ENCODE measurements around the gene OSMR.

The OSMR gene

GRCh38 chr5:38871790-38872551 is 26.2 kb downstream of the OSMR start:
- peak; percentile 95 for DNase-seq (ENCODE audit: low read depth in 2 of 2)

DNA sequence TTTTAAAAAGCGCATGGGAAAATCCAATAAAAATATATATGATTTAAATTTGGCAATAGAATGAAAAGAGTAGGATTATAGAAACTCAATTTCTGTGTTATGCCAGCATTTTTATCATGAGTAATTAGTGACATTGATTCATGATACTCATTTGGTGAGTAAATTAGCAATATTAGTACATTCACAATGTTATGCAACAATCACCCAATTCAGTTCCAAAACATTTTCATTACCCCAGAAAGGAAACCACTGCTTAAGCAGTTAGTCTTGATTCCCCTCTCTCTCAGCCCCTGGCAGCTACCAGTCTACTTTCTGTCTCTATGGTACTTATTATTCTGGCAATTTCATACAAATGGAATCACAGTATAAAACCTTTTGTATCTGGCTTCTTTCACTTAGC is 27.0 kb downstream of the OSMR start:
- DNase-seq (ENCODE audit: low read depth in 2 of 2), result no peak

GRCh38 chr5:38874948-38875456 is 29.2 kb downstream of the OSMR start:
- no peak for DNase-seq (ENCODE audit: low read depth in 2 of 2)

DNA sequence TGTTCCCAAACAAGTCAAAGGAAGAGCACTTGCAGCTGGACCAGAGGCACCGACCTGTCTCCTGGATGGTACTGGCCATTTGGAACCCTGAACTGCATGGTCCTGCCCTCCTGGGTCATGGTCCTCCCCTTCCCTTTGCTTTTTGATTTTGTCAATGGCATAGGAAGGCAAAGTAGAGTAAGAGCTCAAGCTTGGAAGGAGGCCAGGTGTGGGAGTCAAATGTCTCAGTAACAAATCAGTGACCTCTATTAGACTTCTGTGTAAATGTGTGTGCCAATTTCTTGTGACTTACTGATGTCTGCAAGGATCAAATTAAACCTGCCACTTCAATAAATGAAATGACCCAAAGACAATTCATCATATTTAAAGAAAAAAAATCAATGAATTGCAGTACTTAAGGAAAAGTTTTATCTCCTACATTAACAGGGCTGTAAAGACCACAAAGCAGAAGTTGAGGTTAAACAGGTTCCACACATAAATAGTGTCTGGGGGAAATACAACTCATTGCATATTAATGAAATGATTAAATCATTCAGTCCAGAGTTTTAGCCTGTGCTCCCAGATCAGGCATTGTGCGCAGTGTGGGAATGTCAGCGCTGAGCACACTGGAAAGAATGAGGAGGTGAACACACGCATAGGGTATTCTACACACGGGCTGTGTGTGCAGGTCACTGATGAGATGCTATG is 32.7 kb downstream of the OSMR start:
- no peak for DNase-seq (ENCODE audit: low read depth in 2 of 2)

DNA sequence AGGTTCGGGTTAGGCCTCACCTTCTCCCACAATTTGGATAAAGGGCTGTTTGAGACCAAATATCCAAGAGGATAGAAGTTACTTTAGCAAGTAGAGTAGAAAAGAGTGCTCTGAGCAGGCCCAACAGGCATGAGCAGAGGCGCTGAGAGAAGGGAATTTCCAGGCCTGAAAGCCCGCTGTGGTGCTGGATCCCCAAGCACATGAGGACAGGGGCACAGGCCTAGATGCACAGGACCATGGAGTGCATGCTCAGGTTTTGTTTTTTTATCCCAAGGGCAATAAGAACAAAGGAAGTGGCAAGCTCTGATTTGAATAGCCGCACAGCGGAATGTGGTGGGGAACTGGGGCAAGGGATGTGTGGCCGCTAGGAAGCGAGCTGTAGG is 33.3 kb downstream of the OSMR start:
- no peak for DNase-seq (ENCODE audit: low read depth in 2 of 2)

- DNase-seq (ENCODE audit: low read depth in 2 of 2), result no peak
Measured at GRCh38 chr5:38883842-38884241, 38.0 kb downstream of the OSMR start.

DNA sequence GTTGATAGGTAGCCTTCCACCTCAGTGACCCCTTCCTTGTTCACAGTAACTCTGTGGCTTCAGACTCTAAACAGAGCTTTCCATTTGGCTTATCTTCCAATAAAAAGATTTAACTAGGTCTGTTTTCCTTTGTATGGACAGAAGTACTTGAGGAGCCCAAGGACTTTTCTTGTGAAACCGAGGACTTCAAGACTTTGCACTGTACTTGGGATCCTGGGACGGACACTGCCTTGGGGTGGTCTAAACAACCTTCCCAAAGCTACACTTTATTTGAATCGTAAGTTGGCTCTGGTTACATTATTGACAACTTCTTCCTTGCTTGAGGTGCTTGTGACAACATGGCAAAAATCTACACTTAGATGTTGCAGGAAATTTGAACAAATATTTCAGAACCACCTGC is 39.4 kb downstream of the OSMR start:
- no peak for DNase-seq (ENCODE audit: low read depth in 2 of 2)

DNA sequence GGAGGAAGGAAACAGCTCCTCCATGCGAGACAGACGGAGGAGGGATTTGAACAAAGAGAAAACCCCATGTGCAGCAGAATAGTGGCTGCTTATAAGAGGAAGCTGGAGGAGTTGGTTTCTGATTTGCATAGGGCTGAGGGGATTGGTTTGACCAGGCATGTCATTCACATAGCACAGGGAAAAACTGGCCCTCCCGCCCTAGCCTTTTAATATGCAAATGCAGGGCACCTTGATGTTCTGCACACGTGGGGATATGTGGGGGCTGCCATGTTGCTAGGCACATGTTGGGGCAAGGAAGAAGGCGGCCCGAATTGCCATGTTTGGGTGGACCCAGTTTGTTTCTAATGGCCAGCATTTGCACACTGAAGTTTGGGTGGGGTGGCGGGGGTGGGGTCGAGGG is 42.2 kb downstream of the OSMR start:
- no peak for DNase-seq (ENCODE audit: low read depth in 2 of 2)

DNA sequence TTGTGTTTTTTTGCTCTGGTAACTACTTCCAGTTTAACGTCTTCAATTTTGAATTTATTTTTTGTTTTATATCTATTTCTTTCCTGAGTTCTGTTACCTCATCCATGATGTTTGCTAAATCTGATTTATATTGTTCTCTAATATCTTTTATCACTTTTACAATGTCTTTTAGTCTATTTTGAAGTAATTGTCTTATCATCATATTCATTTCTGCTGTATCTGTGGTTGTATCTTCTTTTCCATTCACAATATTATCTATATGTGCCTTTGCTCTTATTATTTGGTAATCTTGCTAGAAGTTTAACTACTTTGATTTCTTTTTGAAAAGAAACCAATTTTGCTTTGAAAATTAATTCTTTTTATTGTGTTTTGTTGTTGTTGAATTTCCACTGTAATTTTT is 43.6 kb downstream of the OSMR start:
- no peak for DNase-seq (ENCODE audit: low read depth in 2 of 2)

DNA sequence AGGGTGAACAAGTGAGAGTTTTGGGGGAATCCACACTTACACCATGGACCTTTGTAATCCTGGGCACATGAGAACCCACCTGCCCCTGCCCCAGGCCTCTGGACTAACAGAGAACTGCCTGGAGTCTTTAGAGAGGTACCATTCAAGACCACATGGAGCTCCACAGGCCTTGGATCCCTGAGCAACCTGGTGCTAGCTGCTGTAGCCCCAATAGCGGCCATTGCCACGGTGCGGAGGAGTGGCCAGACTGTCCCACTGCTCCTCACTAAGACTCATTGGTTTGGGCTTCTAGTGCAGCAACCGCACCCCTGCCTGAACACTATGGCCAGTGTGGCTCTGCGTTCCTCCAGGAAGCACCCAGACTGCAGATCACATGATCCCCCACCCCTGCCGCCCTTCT is 45.8 kb downstream of the OSMR start:
- DNase-seq (ENCODE audit: low read depth in 2 of 2), result no peak

- no peak for DNase-seq (ENCODE audit: low read depth in 2 of 2)
Measured at GRCh38 chr5:38892363-38892762, 46.6 kb downstream of the OSMR start.

DNA sequence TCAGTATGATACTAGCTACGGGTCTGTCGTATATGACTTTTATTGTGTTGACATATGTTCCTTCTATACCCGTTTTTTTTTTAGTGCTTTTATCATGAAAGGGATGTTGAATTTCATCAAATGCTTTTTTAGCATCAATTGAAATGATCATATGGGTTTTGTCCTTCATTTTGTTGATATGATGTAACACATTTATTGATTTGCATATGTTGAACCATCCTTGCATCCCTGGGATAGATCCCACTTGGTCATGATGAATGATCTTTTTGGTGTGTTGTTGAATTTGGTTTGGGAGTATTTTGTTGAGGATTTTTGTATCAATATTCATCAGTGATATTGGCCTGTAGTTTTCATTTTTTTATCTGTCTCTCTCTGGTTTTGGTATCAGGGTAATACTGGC is 50.9 kb downstream of the OSMR start:
- no peak for DNase-seq (ENCODE audit: low read depth in 2 of 2)

DNA sequence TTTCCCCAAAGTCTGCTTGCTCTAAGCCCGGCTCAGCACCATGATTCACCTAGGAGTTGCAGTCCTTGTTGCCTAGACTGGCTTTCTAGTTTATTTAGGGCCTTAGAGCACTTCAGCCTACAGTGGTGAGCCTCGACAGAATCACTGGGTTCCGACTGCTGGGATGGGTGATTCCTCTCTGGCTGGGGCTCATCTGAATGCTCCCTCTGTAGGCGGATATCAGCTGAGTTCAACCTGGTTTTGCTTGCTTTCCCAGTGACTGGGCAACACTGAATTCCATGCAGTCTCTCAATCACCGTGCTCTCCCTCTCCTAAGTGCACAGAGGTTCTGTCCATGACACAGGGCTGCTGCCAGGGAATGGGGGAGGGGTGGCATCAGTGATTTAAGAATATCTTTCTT is 54.1 kb downstream of the OSMR start:
- no peak for DNase-seq (ENCODE audit: low read depth in 2 of 2)

DNA sequence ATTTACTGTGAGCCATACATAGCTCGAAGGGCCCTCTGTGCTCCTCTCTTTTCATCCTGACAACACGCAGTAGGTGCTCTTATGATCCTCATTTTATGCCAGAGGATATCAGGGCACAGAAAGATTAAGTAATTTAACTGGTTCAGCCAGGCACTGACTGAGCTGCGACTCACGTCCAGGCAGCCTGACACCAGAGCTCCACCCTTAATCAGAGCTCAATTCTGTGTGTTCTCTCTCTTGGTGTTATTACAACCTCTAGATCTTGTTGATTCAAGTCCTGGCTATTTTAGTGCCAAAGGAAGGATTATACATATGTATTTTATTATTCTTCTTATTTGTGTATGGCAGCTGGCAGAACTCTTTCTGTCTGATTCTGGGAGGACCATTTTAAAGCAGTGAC is 59.7 kb downstream of the OSMR start:
- DNase-seq (ENCODE audit: low read depth in 2 of 2), result no peak

DNA sequence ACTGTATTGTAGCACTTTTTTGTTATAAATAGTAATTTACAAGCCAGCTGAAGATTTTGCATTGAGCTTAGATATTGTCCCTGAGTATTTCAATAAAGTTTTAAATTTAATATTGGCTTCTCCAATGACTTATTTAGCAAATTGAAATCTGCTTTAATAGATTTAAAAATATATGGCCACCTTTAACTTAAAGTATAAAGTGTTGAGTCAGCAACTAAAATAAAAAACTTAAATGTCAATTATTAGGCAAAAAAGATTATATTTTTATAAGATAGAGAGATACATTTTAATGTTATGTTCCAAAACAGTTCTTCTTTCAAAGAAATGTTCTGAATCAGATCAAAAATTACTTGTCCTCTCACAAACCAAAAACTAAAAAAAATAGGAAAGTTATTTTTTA is 60.7 kb downstream of the OSMR start:
- no peak for DNase-seq (ENCODE audit: low read depth in 2 of 2)

DNA sequence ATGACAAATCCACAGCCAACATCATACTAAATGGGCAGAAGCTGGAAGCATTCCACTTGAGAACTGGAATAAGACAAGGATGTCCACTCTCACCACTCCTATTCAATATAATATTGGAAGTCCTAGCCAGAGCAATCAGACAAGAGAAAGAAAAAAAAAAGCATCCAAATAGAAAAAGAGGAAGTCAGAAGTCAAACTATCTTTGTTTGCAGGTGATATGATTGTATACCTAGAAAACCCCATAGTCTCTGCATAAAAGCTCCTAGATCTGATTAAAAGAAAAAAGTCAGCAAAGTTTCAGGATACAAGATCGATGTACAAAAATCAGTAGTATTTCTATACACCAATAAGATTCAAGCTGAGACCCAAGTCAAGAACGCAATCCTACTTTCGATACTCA is 66.1 kb downstream of the OSMR start:
- no peak for DNase-seq (ENCODE audit: low read depth in 2 of 2)

DNA sequence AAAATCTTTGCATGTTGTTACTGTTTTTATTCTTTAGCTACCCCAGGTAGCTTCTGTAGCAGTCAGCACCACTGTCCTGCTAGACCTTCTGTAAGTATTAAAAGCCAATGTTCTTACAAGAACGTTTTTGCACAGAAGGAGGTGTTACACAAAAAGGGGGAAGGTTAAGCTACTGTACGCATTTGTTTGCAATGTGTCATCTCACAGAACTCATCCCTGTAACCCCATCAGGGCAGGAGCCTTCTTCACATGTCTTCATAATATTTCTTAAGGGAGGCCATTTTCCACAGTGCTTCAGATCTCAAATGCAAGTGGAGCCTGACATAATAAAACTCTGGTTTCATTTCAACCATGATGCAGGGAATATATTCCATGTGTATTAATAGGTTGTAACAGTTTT is 67.9 kb downstream of the OSMR start:
- no peak for DNase-seq (ENCODE audit: low read depth in 2 of 2)

DNA sequence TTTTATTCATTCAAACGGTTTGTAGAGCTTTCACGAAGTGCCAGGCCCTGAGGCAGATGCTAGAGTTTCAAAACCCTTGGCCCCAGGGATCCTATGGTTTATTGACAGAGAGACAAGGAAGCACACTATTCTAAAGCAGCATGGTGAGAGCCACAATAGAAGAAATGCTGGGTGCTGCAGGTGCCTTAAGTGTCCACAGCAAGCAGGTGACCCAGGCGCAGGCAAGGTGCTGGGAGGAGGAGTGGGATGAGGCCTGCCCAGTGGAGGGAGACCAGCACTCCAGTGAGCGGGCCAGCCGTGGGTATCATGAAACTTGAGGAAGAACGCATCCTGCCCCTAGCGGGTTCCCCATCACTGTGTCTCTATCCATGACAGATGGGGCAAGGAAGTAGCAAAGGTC is 71.0 kb downstream of the OSMR start:
- no peak for DNase-seq (ENCODE audit: low read depth in 2 of 2)

DNA sequence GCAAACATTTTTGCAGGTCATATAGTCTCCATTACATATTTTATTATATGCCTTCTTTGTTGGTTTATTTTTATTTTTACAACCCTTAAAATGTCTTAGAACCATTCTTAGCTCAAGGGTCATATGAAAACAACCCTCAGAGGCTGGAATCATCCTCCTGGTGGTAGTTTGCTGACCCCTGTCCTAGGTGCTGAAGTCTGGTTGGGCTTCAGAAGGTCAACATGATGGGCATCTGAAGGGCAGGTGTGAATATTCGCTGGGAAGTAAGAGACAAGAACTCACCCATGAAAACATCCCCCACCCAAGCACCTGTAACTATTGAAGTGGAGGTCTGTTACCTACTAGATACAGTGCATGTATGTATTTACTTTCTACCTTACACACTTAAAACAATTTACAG is 75.4 kb downstream of the OSMR start:
- no peak for DNase-seq (ENCODE audit: low read depth in 2 of 2)

- DNase-seq (ENCODE audit: low read depth in 2 of 2), result no peak
Measured at GRCh38 chr5:38922199-38922598, 76.4 kb downstream of the OSMR start.

DNA sequence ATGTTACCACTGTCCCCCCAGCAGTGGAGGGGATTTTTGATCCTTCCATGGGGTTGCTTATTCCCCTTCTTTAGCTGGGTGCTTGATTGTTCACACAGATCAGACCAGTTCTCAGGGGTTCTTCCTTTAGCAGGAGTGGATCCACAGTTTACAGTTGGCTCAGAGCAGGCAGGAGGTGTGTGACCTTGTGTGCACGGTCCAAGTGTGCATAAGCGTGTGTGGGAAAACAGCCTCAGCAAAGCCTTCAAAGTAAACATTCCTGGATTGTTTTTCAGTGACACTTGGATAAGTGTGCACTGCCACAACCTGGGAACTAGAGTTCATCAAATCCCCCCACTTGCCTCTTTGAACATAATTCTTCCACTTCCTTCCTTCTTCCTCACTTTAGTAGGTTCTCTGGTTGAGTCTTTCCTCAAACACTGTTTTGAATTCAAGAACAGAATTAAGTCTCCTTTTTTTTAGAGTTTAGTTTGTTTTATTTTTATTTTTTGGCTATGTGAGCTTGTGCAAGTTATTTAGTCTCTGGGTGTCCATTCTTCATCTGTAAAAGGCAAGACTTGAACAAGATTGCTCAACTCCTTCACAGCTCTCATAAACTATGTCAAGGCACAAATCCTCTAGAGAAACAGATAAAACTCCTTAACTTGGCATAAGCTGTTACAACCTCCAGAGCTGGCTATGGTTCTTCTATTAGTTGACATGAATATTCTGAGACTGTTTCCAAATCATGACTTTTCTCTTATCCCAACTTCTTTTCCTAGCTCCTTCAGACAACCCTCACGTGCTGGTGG is 78.0 kb downstream of the OSMR start:
- peak in 1 of 2 experiments; percentile 21 for DNase-seq (ENCODE audit: low read depth in 2 of 2)

- DNase-seq (ENCODE audit: low read depth in 2 of 2), result peak; percentile 34 to 36
Measured at GRCh38 chr5:38925154-38925925, 79.5 kb downstream of the OSMR start.

Measured in fibroblast of skin of left quadriceps (primary cell).